MCF 10A (cell line): ENCODE measurements around the gene SRRM5. TPM values are rescaled to one million over a fixed set of nuclear protein-coding genes. Genes with fewer than 3 reads are reported as not detected.

Experiments
- BruUV-seq: library from RNA; stranded (reverse); fragments of 400-500 nt; replicated peaks from 2 replicates; lab custom pipeline; 2021; lab: Mats Ljungman, UMichigan
- CTCF ChIA-PET: fragments of 300-600 bp; sonication (Branson Sonifier 250); formaldehyde crosslinking; extraction: SDS; loops from one replicate; lab custom pipeline; 2021; ENCODE audit warnings: antibody characterized with exemption, inconsistent platforms; lab: Yijun Ruan, JAX
- POLR2A ChIA-PET: fragments of 300-600, 350-650 bp; sonication (Branson Sonifier 250); formaldehyde crosslinking; extraction: SDS; loops from one replicate; lab custom pipeline; 2020; ENCODE audit warnings: antibody characterized with exemption, inconsistent platforms; lab: Yijun Ruan, JAX
- DNase-seq: peaks from one replicate; pipeline ENCODE4 v3.0.0-alpha.2; 2018; ENCODE audit not compliant: unreplicated experiment
- H3K27ac Mint-ChIP-seq: one replicate; pipeline ENCODE4 v1.8.0; 2022; ENCODE audit warnings: mild to moderate bottlenecking, low read depth, mixed read lengths; ENCODE audit not compliant: unreplicated experiment
- H3K27me3 Mint-ChIP-seq: one replicate; pipeline ENCODE4 v1.8.0; 2022; ENCODE audit warnings: mixed read lengths; ENCODE audit not compliant: insufficient read depth, unreplicated experiment
- H3K36me3 Mint-ChIP-seq: one replicate; pipeline ENCODE4 v1.8.0; 2022; ENCODE audit warnings: mild to moderate bottlenecking, moderate library complexity, mixed read lengths; ENCODE audit not compliant: insufficient read depth, unreplicated experiment
- H3K4me1 Mint-ChIP-seq: one replicate; pipeline ENCODE4 v1.8.0; 2022; ENCODE audit warnings: mixed read lengths; ENCODE audit not compliant: insufficient read depth, unreplicated experiment
- H3K4me3 Mint-ChIP-seq: one replicate; pipeline ENCODE4 v1.8.0; 2022; ENCODE audit warnings: mild to moderate bottlenecking, moderate library complexity, mixed read lengths; ENCODE audit not compliant: unreplicated experiment
- H3K9me3 Mint-ChIP-seq: one replicate; pipeline ENCODE4 v1.8.0; 2022; ENCODE audit warnings: mixed read lengths; ENCODE audit not compliant: unreplicated experiment
- CTCF ChIP-seq: fragments of 200-600 bp; IDR thresholded peaks from one replicate; pipeline ENCODE4 v1.8.0; 2022; ENCODE audit warnings: antibody characterized with exemption, mild to moderate bottlenecking; ENCODE audit not compliant: unreplicated experiment
- intact Hi-C: fragments of 100-400 bp; cut with micrococcal nuclease; formaldehyde crosslinking; loops from 2 replicates; pipeline ENCODE4 v1.14.1; 2022
- total RNA-seq: library from RNA; stranded (reverse); gene quantifications from 2 replicates; pipeline ENCODE4 v1.2.3, GENCODE V29; 2022

SRRM5 gene
- total RNA-seq, 1 experiment from 2014 or later: 0.28 TPM

- ChIA-PET CTCF (interaction anchor here (1.1 to 1.2 kb wide), 2 partner anchors 19 to 189 kb away, joined by 3 to 5 read pairs; no protein-coding TSS in a partner anchor), POLR2A (interaction anchor here (1.1 kb wide), 1 partner anchor 12 kb away, joined by 3 read pairs; no protein-coding TSS in a partner anchor)
- DNase-seq: no peak
- BruUV-seq: no TSS peak
- Mint-ChIP-seq H3K4me3 (no peak overlapping the region), H3K4me1 (peaks cover 10% of the 10 kb centered on the region), H3K27me3 (no peaks in the 10 kb centered on the region), H3K9me3 (no peaks in the 10 kb centered on the region), H3K27ac (no peak overlapping the region), H3K36me3 (peaks cover 44% of the 10 kb centered on the region)
- intact Hi-C loops: no loop called here
- TF ChIP-seq CTCF: no peak
These were observed 22.2 kb upstream of the SRRM5 start for GRCh38 chr19:43589678-43590077.

GRCh38 chr19:43591904-43592772 lies 19.8 kb upstream of the SRRM5 start:
- H3K27me3 Mint-ChIP-seq: no peaks in the 10 kb centered on the region
- peak overlapping the region; percentile 52 for H3K27ac Mint-ChIP-seq
- intact Hi-C loops: no loop called here
- DNase-seq: no peak
- CTCF ChIA-PET: interaction anchor here (1.0 kb wide), 1 partner anchor 60 kb away, joined by 3 read pairs; no protein-coding TSS in a partner anchor
- H3K9me3 Mint-ChIP-seq: no peaks in the 10 kb centered on the region
- no peak overlapping the region for H3K4me3 Mint-ChIP-seq
- no TSS peak for BruUV-seq
- peaks cover 10% of the 10 kb centered on the region for H3K4me1 Mint-ChIP-seq
- no peak for TF ChIP-seq CTCF
- peaks cover 44% of the 10 kb centered on the region for H3K36me3 Mint-ChIP-seq
- POLR2A ChIA-PET: interaction anchor here (0.6 kb wide), 1 partner anchor 76 kb away, joined by 3 read pairs; no protein-coding TSS in a partner anchor

- CTCF ChIA-PET: interaction anchor here (0.5 to 1.0 kb wide), 4 partner anchors 8 to 64 kb away, joined by 3 to 5 read pairs (median 4); partner anchors contain the start of genes PINLYP and XRCC1
- POLR2A ChIA-PET: interaction anchor here (0.6 to 5.4 kb wide), 3 partner anchors 60 to 75 kb away, joined by 3 to 75 read pairs (median 39); partner anchors contain the start of genes ETHE1 and ZNF575
- Mint-ChIP-seq H3K27me3 (no peaks in the 10 kb centered on the region), H3K36me3 (peaks cover 48% of the 10 kb centered on the region), H3K4me3 (peak overlapping the region; percentile 99), H3K4me1 (peaks cover 17% of the 10 kb centered on the region), H3K27ac (peak overlapping the region; percentile 52), H3K9me3 (no peaks in the 10 kb centered on the region)
- intact Hi-C loops: no loop called here
- DNase-seq: no peak
- TF ChIP-seq CTCF: no peak
- no TSS peak for BruUV-seq
These were observed 19.0 kb upstream of the SRRM5 start for GRCh38 chr19:43592800-43593350.
